HEK293 (cell line): ENCODE results near the gene ERI3.

Experiments used
- CTCF ChIA-PET: fragments of 350-600 bp; formaldehyde crosslinking; extraction: SDS; loops from one replicate; lab custom pipeline; 2021; ENCODE audit warnings: antibody characterized with exemption; lab: Yijun Ruan, JAX
- POLR2A ChIA-PET: fragments of 300-600 bp; formaldehyde crosslinking; extraction: SDS; loops from one replicate; lab custom pipeline; 2020; ENCODE audit warnings: antibody characterized with exemption, inconsistent platforms; lab: Yijun Ruan, JAX
- H3K27ac ChIP-seq: fragments of 200-500 bp; sonication (Bioruptor generic); 2 replicates; pipeline ENCODE4 v1.5.1; 2014; ENCODE audit warnings: low read depth, low read length, control low read depth, inconsistent platforms; ENCODE audit errors: extremely low read depth
- H3K36me3 ChIP-seq, 2 experiments: fragments of 200-500 bp in 1 of 2; sonication (Bioruptor generic) in 1 of 2; 1 replicate in 1 of 2; 2 replicates in 1 of 2; pipeline ENCODE4 v1.5.1; 2014 to 2017; ENCODE audit warnings: inconsistent platforms in 2 of 2, low read length in 2 of 2; ENCODE audit not compliant: control insufficient read depth in 2 of 2, insufficient read depth in 1 of 2
- H3K4me1 ChIP-seq: fragments of 200-500 bp; sonication (Bioruptor generic); 2 replicates; pipeline ENCODE4 v1.5.1; 2014; ENCODE audit warnings: mild to moderate bottlenecking, low read length, inconsistent platforms; ENCODE audit not compliant: control insufficient read depth, insufficient read depth
- H3K4me3 ChIP-seq: 2 replicates; pipeline ENCODE4 v1.5.1; 2011; ENCODE audit warnings: low read depth, mild to moderate bottlenecking, control low read depth, low read length, moderate library complexity
- H3K9me3 ChIP-seq: fragments of 200-500 bp; sonication (Bioruptor generic); 2 replicates; pipeline ENCODE4 v1.5.1; 2014; ENCODE audit warnings: low read depth, low read length, inconsistent platforms; ENCODE audit not compliant: control insufficient read depth, insufficient read depth
- BCL11B ChIP-seq: fragments of 450-650 bp; formaldehyde crosslinking; IDR thresholded peaks from 2 replicates; pipeline ENCODE4 v1.5.1; 2016; ENCODE audit warnings: low read depth, missing biosample characterization, missing genetic modification characterization
- HOXD13 ChIP-seq: sonication (generic); formaldehyde crosslinking; IDR thresholded peaks from 2 replicates; pipeline ENCODE4 v1.8.0; 2022; ENCODE audit warnings: missing genetic modification reagents, borderline replicate concordance
- KLF1 ChIP-seq: fragments of 450-650 bp; formaldehyde crosslinking; IDR thresholded peaks from 2 replicates; pipeline ENCODE4 v1.5.1; 2016; ENCODE audit warnings: missing biosample characterization, missing genetic modification characterization
- PRDM1 ChIP-seq: fragments of 450-650 bp; formaldehyde crosslinking; IDR thresholded peaks from 2 replicates; pipeline ENCODE4; 2016; ENCODE audit warnings: missing biosample characterization, missing genetic modification characterization
- SCRT2 ChIP-seq: fragments of 450-650 bp; formaldehyde crosslinking; IDR thresholded peaks from 2 replicates; pipeline ENCODE4 v1.5.1; 2016; ENCODE audit warnings: missing biosample characterization, missing genetic modification characterization
- WT1 ChIP-seq: fragments of 450-650 bp; formaldehyde crosslinking; IDR thresholded peaks from 2 replicates; pipeline ENCODE4 v1.5.1; 2016; ENCODE audit warnings: missing biosample characterization, missing genetic modification characterization
- ZNF501 ChIP-seq: fragments of 450-650 bp; formaldehyde crosslinking; IDR thresholded peaks from 2 replicates; pipeline ENCODE4 v1.5.1; 2016; ENCODE audit warnings: missing biosample characterization, missing genetic modification characterization
- TF ChIP-seq, protein P1 (sequence below): fragments of 450-650 bp; formaldehyde crosslinking; IDR thresholded peaks from 2 replicates; pipeline ENCODE4 v1.5.1; 2017; ENCODE audit warnings: missing biosample characterization, missing genetic modification characterization
- TF ChIP-seq, protein P2 (sequence below): fragments of 450-650 bp; formaldehyde crosslinking; IDR thresholded peaks from 2 replicates; pipeline ENCODE4 v1.5.1; 2016; ENCODE audit warnings: missing biosample characterization, missing genetic modification characterization
- TF ChIP-seq, protein P3 (sequence below): fragments of 450-650 bp; formaldehyde crosslinking; conservative IDR thresholded peaks from 2 replicates; pipeline ENCODE4 v1.5.1; 2016; ENCODE audit warnings: low read depth, missing biosample characterization, missing genetic modification characterization
- TF ChIP-seq, protein P4 (sequence below): fragments of 450-650 bp; formaldehyde crosslinking; IDR thresholded peaks from 2 replicates; pipeline ENCODE4 v1.5.1; 2017; ENCODE audit warnings: missing biosample characterization, missing genetic modification characterization
- TF ChIP-seq, protein P5 (sequence below): fragments of 450-650 bp; formaldehyde crosslinking; IDR thresholded peaks from 2 replicates; pipeline ENCODE4 v1.5.1; 2016; ENCODE audit warnings: missing biosample characterization, missing genetic modification characterization
- TF ChIP-seq, protein P6 (sequence below): fragments of 450-650 bp; formaldehyde crosslinking; IDR thresholded peaks from 2 replicates; pipeline ENCODE4 v1.5.1; 2016; ENCODE audit warnings: missing biosample characterization, missing genetic modification characterization, low read depth

Gene ERI3

DNA sequence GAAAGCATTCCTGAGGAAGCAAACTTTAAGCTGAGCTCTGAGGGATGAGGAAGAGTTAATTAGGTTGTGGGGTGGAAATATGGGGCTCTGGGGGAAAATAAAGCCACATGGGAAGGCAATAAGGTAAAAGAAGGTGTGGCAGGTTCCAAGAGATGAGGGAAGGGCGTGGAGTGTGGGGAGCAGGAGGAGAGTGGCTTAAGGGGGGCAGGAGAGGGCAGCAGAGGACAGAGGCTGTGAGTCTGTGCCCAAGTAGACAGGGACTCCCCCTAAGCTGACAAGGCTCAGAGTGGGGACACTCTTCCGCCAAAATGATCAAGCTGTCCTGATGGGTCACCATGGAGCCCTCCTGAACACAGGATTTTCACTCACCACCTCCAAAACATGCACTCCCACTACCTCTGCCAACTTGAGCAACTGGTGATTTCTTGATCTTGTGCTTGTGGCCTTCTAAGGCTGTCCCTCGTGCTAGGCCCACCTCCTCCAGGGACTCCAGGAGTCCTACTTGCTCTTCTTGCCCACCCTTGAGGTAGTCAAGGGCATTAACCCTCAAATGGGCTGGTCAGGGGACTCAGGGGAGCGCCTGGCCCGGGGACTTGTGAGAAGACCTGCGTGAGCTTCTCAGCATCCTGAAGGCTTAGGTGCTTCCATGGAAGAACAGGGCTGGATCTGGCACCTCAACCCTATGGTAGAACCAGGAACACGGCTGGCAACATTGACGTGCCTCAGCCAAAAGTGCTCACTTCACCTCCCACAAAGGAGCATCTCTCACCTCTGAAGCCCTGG, 118.4 kb downstream of the ERI3 start:
- POLR2A ChIA-PET = no interaction called here
- H3K9me3 ChIP-seq = no peaks in the 10 kb centered on the region
- no peak overlapping the region for H3K4me3 ChIP-seq
- H3K4me1 ChIP-seq = peaks cover 19% of the 10 kb centered on the region
- CTCF ChIA-PET = interaction anchor here (1.9 kb wide), 1 partner anchor 19 kb away, joined by 8 read pairs; no protein-coding TSS in a partner anchor
- TF ChIP-seq, protein P1, sequence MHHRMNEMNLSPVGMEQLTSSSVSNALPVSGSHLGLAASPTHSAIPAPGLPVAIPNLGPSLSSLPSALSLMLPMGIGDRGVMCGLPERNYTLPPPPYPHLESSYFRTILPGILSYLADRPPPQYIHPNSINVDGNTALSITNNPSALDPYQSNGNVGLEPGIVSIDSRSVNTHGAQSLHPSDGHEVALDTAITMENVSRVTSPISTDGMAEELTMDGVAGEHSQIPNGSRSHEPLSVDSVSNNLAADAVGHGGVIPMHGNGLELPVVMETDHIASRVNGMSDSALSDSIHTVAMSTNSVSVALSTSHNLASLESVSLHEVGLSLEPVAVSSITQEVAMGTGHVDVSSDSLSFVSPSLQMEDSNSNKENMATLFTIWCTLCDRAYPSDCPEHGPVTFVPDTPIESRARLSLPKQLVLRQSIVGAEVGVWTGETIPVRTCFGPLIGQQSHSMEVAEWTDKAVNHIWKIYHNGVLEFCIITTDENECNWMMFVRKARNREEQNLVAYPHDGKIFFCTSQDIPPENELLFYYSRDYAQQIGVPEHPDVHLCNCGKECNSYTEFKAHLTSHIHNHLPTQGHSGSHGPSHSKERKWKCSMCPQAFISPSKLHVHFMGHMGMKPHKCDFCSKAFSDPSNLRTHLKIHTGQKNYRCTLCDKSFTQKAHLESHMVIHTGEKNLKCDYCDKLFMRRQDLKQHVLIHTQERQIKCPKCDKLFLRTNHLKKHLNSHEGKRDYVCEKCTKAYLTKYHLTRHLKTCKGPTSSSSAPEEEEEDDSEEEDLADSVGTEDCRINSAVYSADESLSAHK = no peak
- TF ChIP-seq HOXD13 (CRISPR knock-in tag) (no peak), SCRT2 (tag by site-specific recombination) (0 out of 2 replicates have a peak, but pooled peaks have one; percentile 39)
- TF ChIP-seq, all 188 proteins: peak for 1
- no peak overlapping the region for H3K27ac ChIP-seq
- peaks cover 0 to 34% of the 10 kb centered on the region in 2 experiments; a peak in 2 of 3 replicates for H3K36me3 ChIP-seq

DNA sequence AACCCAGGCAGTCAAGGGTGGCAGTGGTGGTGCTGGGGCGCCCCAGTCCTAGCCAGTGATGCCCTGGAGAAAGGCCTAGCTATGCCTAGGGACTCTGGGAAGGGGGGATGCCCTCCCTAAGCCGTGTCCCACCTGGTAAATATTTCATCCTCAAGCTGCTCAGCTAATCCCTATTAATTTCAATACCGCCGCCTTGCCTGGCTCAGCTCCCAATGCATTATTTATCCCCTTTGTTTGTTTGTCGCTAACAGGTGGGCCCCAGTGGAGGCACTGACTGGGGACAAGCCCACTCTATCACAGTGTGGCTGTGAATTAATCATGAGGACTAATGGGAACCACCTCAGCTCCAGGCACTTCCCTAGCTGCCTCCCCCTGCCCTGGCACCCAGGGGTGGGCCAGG, 119.2 kb downstream of the ERI3 start:
- TF ChIP-seq, protein P2, sequence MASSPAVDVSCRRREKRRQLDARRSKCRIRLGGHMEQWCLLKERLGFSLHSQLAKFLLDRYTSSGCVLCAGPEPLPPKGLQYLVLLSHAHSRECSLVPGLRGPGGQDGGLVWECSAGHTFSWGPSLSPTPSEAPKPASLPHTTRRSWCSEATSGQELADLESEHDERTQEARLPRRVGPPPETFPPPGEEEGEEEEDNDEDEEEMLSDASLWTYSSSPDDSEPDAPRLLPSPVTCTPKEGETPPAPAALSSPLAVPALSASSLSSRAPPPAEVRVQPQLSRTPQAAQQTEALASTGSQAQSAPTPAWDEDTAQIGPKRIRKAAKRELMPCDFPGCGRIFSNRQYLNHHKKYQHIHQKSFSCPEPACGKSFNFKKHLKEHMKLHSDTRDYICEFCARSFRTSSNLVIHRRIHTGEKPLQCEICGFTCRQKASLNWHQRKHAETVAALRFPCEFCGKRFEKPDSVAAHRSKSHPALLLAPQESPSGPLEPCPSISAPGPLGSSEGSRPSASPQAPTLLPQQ (tag by site-specific recombination) = 0 out of 2 replicates have a peak, but pooled peaks have one; percentile 13
- TF ChIP-seq ZNF501 = no peak
- ChIA-PET POLR2A (no interaction called here), CTCF (interaction anchor here (1.9 kb wide), 1 partner anchor 18 kb away, joined by 8 read pairs; no protein-coding TSS in a partner anchor)
- Histone ChIP-seq H3K9me3 (no peaks in the 10 kb centered on the region), H3K4me3 (no peak overlapping the region), H3K27ac (no peak overlapping the region), H3K36me3 (peaks cover 0 to 36% of the 10 kb centered on the region in 2 experiments; a peak in 2 of 3 replicates), H3K4me1 (peaks cover 19% of the 10 kb centered on the region)

DNA sequence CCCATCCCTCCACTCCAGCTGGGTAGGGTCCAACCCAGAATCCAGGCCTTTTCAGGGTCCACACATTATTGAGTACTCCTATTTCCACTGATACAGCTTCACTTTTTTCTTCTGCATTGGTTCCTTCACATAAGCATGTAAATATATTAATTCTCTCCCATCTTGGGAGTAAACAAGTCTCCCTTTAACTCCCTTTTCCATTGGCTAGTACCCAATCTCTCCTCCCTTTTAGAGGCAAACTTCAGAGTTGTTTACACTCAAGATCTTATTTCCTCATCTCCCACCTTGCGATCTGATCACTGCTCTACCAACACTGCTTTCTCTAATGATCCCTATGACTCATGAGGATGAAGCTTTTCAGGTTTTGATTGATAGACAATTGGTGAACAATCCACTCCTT, 121.5 kb downstream of the ERI3 start:
- TF ChIP-seq, protein P3, sequence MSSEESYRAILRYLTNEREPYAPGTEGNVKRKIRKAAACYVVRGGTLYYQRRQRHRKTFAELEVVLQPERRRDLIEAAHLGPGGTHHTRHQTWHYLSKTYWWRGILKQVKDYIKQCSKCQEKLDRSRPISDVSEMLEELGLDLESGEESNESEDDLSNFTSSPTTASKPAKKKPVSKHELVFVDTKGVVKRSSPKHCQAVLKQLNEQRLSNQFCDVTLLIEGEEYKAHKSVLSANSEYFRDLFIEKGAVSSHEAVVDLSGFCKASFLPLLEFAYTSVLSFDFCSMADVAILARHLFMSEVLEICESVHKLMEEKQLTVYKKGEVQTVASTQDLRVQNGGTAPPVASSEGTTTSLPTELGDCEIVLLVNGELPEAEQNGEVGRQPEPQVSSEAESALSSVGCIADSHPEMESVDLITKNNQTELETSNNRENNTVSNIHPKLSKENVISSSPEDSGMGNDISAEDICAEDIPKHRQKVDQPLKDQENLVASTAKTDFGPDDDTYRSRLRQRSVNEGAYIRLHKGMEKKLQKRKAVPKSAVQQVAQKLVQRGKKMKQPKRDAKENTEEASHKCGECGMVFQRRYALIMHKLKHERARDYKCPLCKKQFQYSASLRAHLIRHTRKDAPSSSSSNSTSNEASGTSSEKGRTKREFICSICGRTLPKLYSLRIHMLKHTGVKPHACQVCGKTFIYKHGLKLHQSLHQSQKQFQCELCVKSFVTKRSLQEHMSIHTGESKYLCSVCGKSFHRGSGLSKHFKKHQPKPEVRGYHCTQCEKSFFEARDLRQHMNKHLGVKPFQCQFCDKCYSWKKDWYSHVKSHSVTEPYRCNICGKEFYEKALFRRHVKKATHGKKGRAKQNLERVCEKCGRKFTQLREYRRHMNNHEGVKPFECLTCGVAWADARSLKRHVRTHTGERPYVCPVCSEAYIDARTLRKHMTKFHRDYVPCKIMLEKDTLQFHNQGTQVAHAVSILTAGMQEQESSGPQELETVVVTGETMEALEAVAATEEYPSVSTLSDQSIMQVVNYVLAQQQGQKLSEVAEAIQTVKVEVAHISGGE (tag by site-specific recombination) = no peak
- TF ChIP-seq KLF1 (tag by site-specific recombination) (0 out of 2 replicates have a peak, but pooled peaks have one; percentile 11), BCL11B (tag by site-specific recombination) (no peak), PRDM1 (tag by site-specific recombination) (0 out of 2 replicates have a peak, but pooled peaks have one; percentile 67), WT1 (tag by site-specific recombination) (peak; percentile 94)
- TF ChIP-seq, protein P4, sequence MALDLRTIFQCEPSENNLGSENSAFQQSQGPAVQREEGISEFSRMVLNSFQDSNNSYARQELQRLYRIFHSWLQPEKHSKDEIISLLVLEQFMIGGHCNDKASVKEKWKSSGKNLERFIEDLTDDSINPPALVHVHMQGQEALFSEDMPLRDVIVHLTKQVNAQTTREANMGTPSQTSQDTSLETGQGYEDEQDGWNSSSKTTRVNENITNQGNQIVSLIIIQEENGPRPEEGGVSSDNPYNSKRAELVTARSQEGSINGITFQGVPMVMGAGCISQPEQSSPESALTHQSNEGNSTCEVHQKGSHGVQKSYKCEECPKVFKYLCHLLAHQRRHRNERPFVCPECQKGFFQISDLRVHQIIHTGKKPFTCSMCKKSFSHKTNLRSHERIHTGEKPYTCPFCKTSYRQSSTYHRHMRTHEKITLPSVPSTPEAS (tag by site-specific recombination) = no peak
- TF ChIP-seq, protein P5, sequence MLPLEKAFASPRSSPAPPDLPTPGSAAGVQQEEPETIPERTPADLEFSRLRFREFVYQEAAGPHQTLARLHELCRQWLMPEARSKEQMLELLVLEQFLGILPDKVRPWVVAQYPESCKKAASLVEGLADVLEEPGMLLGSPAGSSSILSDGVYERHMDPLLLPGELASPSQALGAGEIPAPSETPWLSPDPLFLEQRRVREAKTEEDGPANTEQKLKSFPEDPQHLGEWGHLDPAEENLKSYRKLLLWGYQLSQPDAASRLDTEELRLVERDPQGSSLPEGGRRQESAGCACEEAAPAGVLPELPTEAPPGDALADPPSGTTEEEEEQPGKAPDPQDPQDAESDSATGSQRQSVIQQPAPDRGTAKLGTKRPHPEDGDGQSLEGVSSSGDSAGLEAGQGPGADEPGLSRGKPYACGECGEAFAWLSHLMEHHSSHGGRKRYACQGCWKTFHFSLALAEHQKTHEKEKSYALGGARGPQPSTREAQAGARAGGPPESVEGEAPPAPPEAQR = no peak
- TF ChIP-seq, protein P6, sequence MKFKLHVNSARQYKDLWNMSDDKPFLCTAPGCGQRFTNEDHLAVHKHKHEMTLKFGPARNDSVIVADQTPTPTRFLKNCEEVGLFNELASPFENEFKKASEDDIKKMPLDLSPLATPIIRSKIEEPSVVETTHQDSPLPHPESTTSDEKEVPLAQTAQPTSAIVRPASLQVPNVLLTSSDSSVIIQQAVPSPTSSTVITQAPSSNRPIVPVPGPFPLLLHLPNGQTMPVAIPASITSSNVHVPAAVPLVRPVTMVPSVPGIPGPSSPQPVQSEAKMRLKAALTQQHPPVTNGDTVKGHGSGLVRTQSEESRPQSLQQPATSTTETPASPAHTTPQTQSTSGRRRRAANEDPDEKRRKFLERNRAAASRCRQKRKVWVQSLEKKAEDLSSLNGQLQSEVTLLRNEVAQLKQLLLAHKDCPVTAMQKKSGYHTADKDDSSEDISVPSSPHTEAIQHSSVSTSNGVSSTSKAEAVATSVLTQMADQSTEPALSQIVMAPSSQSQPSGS = no peak
- H3K9me3 ChIP-seq = no peaks in the 10 kb centered on the region
- no peak overlapping the region for H3K27ac ChIP-seq
- H3K4me3 ChIP-seq = no peak overlapping the region
- peaks cover 0 to 42% of the 10 kb centered on the region in 2 experiments; a peak in 2 of 3 replicates for H3K36me3 ChIP-seq
- CTCF ChIA-PET = interaction anchor here (0.7 to 1.7 kb wide), 4 partner anchors 15 to 361 kb away, joined by 3 to 6 read pairs (median 4); no protein-coding TSS in a partner anchor
- POLR2A ChIA-PET = interaction anchor here (0.5 kb wide), 1 partner anchor 80 kb away, joined by 3 read pairs; no protein-coding TSS in a partner anchor
- peaks cover 9% of the 10 kb centered on the region for H3K4me1 ChIP-seq
